B cell (primary cell): ENCODE measurements around the gene KCNK1. TPM values are rescaled to one million over a fixed set of nuclear protein-coding genes. Genes with fewer than 3 reads are reported as not detected.

Experiments used
- ATAC-seq: fragments of 200-7000 bp; cut with Tn5 transposase; one replicate; pipeline ENCODE4 v1.10.0; 2021; ENCODE audit warnings: low read depth, mild to moderate bottlenecking, moderate number of reproducible peaks, moderate library complexity
- CTCF ChIA-PET: fragments of 350-600 bp; sonication (Branson Sonifier 250); formaldehyde crosslinking; loops from one replicate; lab custom pipeline; 2021; ENCODE audit warnings: antibody characterized with exemption, inconsistent platforms; lab: Charles Lee
- POLR2A ChIA-PET: fragments of 350-600 bp; sonication (Branson Sonifier 250); formaldehyde crosslinking; loops from one replicate; lab custom pipeline; 2021; ENCODE audit warnings: antibody characterized with exemption; lab: Charles Lee
- DNase-seq: peaks from one replicate; pipeline ENCODE4 v3.0.0; 2013
- H2AFZ ChIP-seq: 2 replicates; pipeline ENCODE4 v1.6.1; 2012; ENCODE audit warnings: mild to moderate bottlenecking, low read depth, low read length; ENCODE audit not compliant: insufficient read depth, poor library complexity, severe bottlenecking
- H3K27ac ChIP-seq, 2 donors: 1 replicate in 1 of 2; 2 replicates in 1 of 2; pipeline ENCODE4 v1.5.1; 2012 to 2013; ENCODE audit warnings: low read length in 2 of 2, mild to moderate bottlenecking in 2 of 2, moderate library complexity in 1 of 2
- H3K27me3 ChIP-seq, 4 experiments: fragments of 200-600 bp in 1 of 4; sonication (generic) in 1 of 4; replicated peaks in 1 of 4; 1 replicate in 2 of 4; 2 replicates in 2 of 4; pipeline versions ENCODE4 v1.6.1 to v1.7.0; 2013 to 2016; ENCODE audit warnings: low read length in 3 of 4, mild to moderate bottlenecking in 2 of 4, mixed read lengths in 1 of 4, moderate library complexity in 1 of 4; ENCODE audit not compliant: insufficient read depth in 4 of 4, control insufficient read depth in 3 of 4; ENCODE audit errors: control extremely low read depth in 1 of 4
- H3K36me3 ChIP-seq, 2 experiments: replicated peaks in 1 of 2; 1 replicate in 1 of 2; 2 replicates in 1 of 2; pipeline versions ENCODE4 v1.6.1 to v1.7.1; 2013; ENCODE audit warnings: low read length in 1 of 2; ENCODE audit not compliant: insufficient read depth in 2 of 2, control insufficient read depth in 1 of 2; ENCODE audit errors: control extremely low read depth in 1 of 2, extremely low read depth in 1 of 2
- H3K4me1 ChIP-seq, 2 donors: fragments of 200-600 bp in 1 of 2; sonication (generic) in 1 of 2; 1 replicate in 1 of 2; 2 replicates in 1 of 2; pipeline versions ENCODE4 v1.5.1 to v1.6.1; 2013 to 2017; ENCODE audit warnings: low read length in 2 of 2; ENCODE audit not compliant: control insufficient read depth in 2 of 2, insufficient read depth in 2 of 2
- H3K4me2 ChIP-seq: replicated peaks from 2 replicates; pipeline ENCODE3; 2012; ENCODE audit warnings: mild to moderate bottlenecking, low read depth, low read length; ENCODE audit not compliant: poor library complexity, severe bottlenecking
- H3K4me3 ChIP-seq, 5 experiments: fragments of 200-600 bp in 1 of 5; sonication (generic) in 1 of 5; 1 replicate in 3 of 5; 2 replicates in 2 of 5; pipeline versions ENCODE4 v1.5.1 to v1.7.0; 2011 to 2016; ENCODE audit warnings: low read length in 4 of 5, mild to moderate bottlenecking in 4 of 5, low read depth in 2 of 5, control low read depth in 1 of 5, moderate library complexity in 1 of 5; ENCODE audit not compliant: insufficient read depth in 1 of 5; ENCODE audit errors: control extremely low read depth in 1 of 5, extremely low read depth in 1 of 5
- H3K79me2 ChIP-seq: fragments of 200-600 bp; sonication (generic); one replicate; pipeline ENCODE4 v1.6.0; 2016; ENCODE audit warnings: low read length; ENCODE audit not compliant: control insufficient read depth, insufficient read depth
- H3K9ac ChIP-seq: fragments of 200-600 bp; sonication (generic); 2 replicates; pipeline ENCODE4 v1.6.1; 2017; ENCODE audit warnings: mild to moderate bottlenecking, low read length, moderate library complexity
- H3K9me3 ChIP-seq, 3 donors: one replicate each; pipeline versions ENCODE4 v1.6.1 to v1.7.1; 2013; ENCODE audit warnings: low read length in 2 of 3; ENCODE audit not compliant: control insufficient read depth in 2 of 3, insufficient read depth in 1 of 3; ENCODE audit errors: control extremely low read depth in 1 of 3
- H4K20me1 ChIP-seq: 2 replicates; pipeline ENCODE4 v1.6.0; 2012; ENCODE audit warnings: mild to moderate bottlenecking, low read length; ENCODE audit not compliant: insufficient read depth, control insufficient read depth, poor library complexity, severe bottlenecking
- H3K27ac Mint-ChIP-seq: one replicate; pipeline ENCODE4 v1.8.0; 2021; ENCODE audit warnings: mixed read lengths
- H3K27me3 Mint-ChIP-seq: one replicate; pipeline ENCODE4 v1.8.0; 2021; ENCODE audit warnings: mixed read lengths
- H3K4me1 Mint-ChIP-seq: one replicate; pipeline ENCODE4 v1.8.0; 2021; ENCODE audit warnings: mixed read lengths
- H3K4me3 Mint-ChIP-seq: one replicate; pipeline ENCODE4 v1.8.0; 2021; ENCODE audit warnings: mixed read lengths
- H3K9me3 Mint-ChIP-seq: one replicate; pipeline ENCODE4 v1.8.0; 2022; ENCODE audit warnings: mixed read lengths; ENCODE audit not compliant: insufficient read depth
- EZH2 ChIP-seq: IDR thresholded peaks from 2 replicates; pipeline ENCODE4 v1.6.1; 2012; ENCODE audit warnings: borderline replicate concordance, low read depth, mild to moderate bottlenecking, moderate library complexity, low read length; ENCODE audit not compliant: insufficient read depth, poor library complexity, severe bottlenecking
- WGBS: methylation state at CpG from one replicate; pipeline ENCODE4 v1.1.5; 2013; ENCODE audit warnings: missing lambda C conversion rate; ENCODE audit not compliant: insufficient coverage; 5-methylcytosine and 5-hydroxymethylcytosine counted together
- intact Hi-C: fragments of 100-400 bp; cut with micrococcal nuclease; formaldehyde crosslinking; loops from one replicate; pipeline ENCODE4 v1.10.0; 2022
- polyA plus RNA-seq: library from polyadenylated mRNA; depleted of rRNA; stranded (reverse); fragments of >200 nt; gene quantifications from 2 replicates; pipeline ENCODE4 v1.2.3, GENCODE V29; 2012
- total RNA-seq, 2 donors: library from RNA; stranded (reverse); fragments of 120-200 nt in 1 of 2; gene quantifications; 1 replicate in 1 of 2; 2 replicates in 1 of 2; pipeline versions ENCODE4 v1.2.3 to v1.2.4, GENCODE V29; 2013 to 2022
- TF ChIP-seq, protein P1 (sequence below): fragments of 200-600 bp; IDR thresholded peaks from one replicate; pipeline ENCODE4 v1.8.0; 2022; ENCODE audit warnings: antibody characterized with exemption, mild to moderate bottlenecking

Gene KCNK1
- total and polyA plus RNA-seq, 2 donors (not counting 1 experiment from before 2014, with no cell fraction given) = not detected

GRCh38 chr1:233620065-233620464 lies 6.2 kb downstream of the KCNK1 start:
- Histone ChIP-seq H3K4me3 (no peak overlapping the region), H2AFZ (no peak overlapping the region), H3K36me3 (no peaks in the 10 kb centered on the region), H3K79me2 (no peaks in the 10 kb centered on the region), H3K9me3 (peaks cover 0 to 3% (median 0%) of the 10 kb centered on the region in 3 donors), H3K4me1 (no peaks in the 10 kb centered on the region), H4K20me1 (no peaks in the 10 kb centered on the region), H3K27ac (no peak overlapping the region), H3K9ac (no peak overlapping the region), H3K27me3 (peaks cover 0 to 13% (median 2%) of the 10 kb centered on the region in 4 experiments), H3K4me2 (no peak overlapping the region)
- no peak for DNase-seq
- WGBS = 100% methylated on average over 1 of the region's 2 CpGs
- peaks cover 39% of the 10 kb centered on the region for H3K27me3 Mint-ChIP-seq
- POLR2A ChIA-PET = no interaction called here
- no peaks in the 10 kb centered on the region for H3K9me3 Mint-ChIP-seq
- intact Hi-C loops = no loop called here
- ATAC-seq = no peak
- CTCF ChIA-PET = no interaction called here
- H3K27ac Mint-ChIP-seq = no peak overlapping the region
- H3K4me3 Mint-ChIP-seq = no peak overlapping the region
- no peaks in the 10 kb centered on the region for H3K4me1 Mint-ChIP-seq
- TF ChIP-seq, protein P1, sequence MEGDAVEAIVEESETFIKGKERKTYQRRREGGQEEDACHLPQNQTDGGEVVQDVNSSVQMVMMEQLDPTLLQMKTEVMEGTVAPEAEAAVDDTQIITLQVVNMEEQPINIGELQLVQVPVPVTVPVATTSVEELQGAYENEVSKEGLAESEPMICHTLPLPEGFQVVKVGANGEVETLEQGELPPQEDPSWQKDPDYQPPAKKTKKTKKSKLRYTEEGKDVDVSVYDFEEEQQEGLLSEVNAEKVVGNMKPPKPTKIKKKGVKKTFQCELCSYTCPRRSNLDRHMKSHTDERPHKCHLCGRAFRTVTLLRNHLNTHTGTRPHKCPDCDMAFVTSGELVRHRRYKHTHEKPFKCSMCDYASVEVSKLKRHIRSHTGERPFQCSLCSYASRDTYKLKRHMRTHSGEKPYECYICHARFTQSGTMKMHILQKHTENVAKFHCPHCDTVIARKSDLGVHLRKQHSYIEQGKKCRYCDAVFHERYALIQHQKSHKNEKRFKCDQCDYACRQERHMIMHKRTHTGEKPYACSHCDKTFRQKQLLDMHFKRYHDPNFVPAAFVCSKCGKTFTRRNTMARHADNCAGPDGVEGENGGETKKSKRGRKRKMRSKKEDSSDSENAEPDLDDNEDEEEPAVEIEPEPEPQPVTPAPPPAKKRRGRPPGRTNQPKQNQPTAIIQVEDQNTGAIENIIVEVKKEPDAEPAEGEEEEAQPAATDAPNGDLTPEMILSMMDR = no peak
- no peak for TF ChIP-seq EZH2

DNA sequence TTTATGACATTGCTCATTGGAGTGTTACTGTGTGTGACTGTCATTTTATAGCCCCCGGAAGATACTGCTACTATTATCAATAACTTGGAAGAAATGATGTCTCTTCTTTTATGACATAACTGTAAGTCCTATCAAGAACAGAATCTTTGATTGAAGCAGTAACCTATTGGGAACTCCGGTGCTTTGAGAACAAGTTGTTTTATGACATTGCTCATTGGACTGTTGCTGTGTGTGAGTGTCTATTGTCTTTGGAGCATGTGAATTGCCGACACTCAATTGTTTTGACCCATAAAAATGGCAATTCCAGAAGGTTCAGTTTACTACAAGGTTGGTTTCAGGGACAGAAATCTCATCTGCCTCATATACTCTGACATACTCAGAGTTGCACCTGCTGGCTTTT lies 8.0 kb downstream of the KCNK1 start:
- no peaks in the 10 kb centered on the region for H4K20me1 ChIP-seq
- Mint-ChIP-seq H3K9me3 (no peaks in the 10 kb centered on the region), H3K4me3 (no peak overlapping the region), H3K27ac (no peak overlapping the region), H3K4me1 (no peaks in the 10 kb centered on the region), H3K27me3 (peaks cover 22% of the 10 kb centered on the region)
- ChIA-PET CTCF (no interaction called here), POLR2A (no interaction called here)
- no peaks in the 10 kb centered on the region for H3K36me3 ChIP-seq
- WGBS = no CpG with 5 or more reads among the region's 3 CpGs
- H3K9ac ChIP-seq = no peak overlapping the region
- H3K9me3 ChIP-seq = peaks cover 0 to 3% (median 0%) of the 10 kb centered on the region in 3 donors
- H3K79me2 ChIP-seq = no peaks in the 10 kb centered on the region
- no peak overlapping the region for H3K27ac ChIP-seq
- H3K4me3 ChIP-seq = no peak overlapping the region
- DNase-seq (no peak), ATAC-seq (no peak)
- H2AFZ ChIP-seq = no peak overlapping the region
- peaks cover 0 to 10% (median 0%) of the 10 kb centered on the region in 4 experiments for H3K27me3 ChIP-seq
- TF ChIP-seq, protein P1 = no peak
- no peak for TF ChIP-seq EZH2
- H3K4me2 ChIP-seq = no peak overlapping the region
- no peaks in the 10 kb centered on the region for H3K4me1 ChIP-seq
- intact Hi-C loops = no loop called here
